Left lung (tissue), 10 donors: Measurements from ENCODE around the gene CCDC54. TPM values are rescaled to one million over a fixed set of nuclear protein-coding genes. Genes with fewer than 3 reads are reported as not detected.

Experiments
- ATAC-seq: fragments of 200-7000 bp; cut with Tn5 transposase; one replicate; pipeline ENCODE4 v1.9.1; 2020; ENCODE audit warnings: moderate library complexity
- DNase-seq, 4 donors: peaks; one replicate each; pipeline ENCODE4 v3.0.0-alpha.2; 2013 to 2020
- H3K27ac ChIP-seq, 2 donors: fragments of 200-600 bp; sonication (generic) in 1 of 2; one replicate each; pipeline versions ENCODE4 v1.5.0 to v1.8.0; 2020 to 2021
- H3K27me3 ChIP-seq, 2 donors: fragments of 200-600 bp; sonication (generic) in 1 of 2; one replicate each; pipeline versions ENCODE4 v1.5.0 to v1.8.0; 2020 to 2021
- H3K36me3 ChIP-seq, 2 donors: fragments of 200-600 bp; sonication (generic) in 1 of 2; one replicate each; pipeline versions ENCODE4 v1.5.0 to v1.8.0; 2020 to 2021
- H3K4me1 ChIP-seq, 2 donors: fragments of 200-600 bp; one replicate each; pipeline ENCODE4 v1.8.0; 2021
- H3K4me3 ChIP-seq, 2 donors: fragments of 200-600 bp; sonication (generic) in 1 of 2; one replicate each; pipeline versions ENCODE4 v1.5.0 to v1.8.0; 2020 to 2021; ENCODE audit warnings: mild to moderate bottlenecking in 1 of 2
- H3K9me3 ChIP-seq, 2 donors: fragments of 200-600 bp; sonication (generic) in 1 of 2; one replicate each; pipeline versions ENCODE4 v1.5.0 to v1.8.0; 2020 to 2021
- CTCF ChIP-seq, 2 donors: fragments of 200-600 bp; sonication (generic) in 1 of 2; IDR thresholded peaks; one replicate each; pipeline versions ENCODE4 v1.5.0 to v1.8.0; 2021; ENCODE audit warnings: antibody characterized with exemption in 2 of 2
- intact Hi-C, 2 donors: fragments of 100-400 bp; cut with DNase I; formaldehyde crosslinking; loops; one replicate each; pipeline versions ENCODE4 v1.11.2 to v1.14.2; 2022
- polyA plus RNA-seq, 6 donors: library from polyadenylated mRNA; unstranded; fragments of 120-200 nt; gene quantifications; one replicate each; pipeline ENCODE4 v1.2.1, GENCODE V29; 2013; ENCODE audit not compliant: insufficient read length in 6 of 6
- total RNA-seq, 2 donors: library from RNA; stranded (reverse); fragmentation: NEBNext Ultra II Directional; extraction: Animal tissue kit (Norgen Biotek cat#: 25700); gene quantifications; one replicate each; pipeline ENCODE4 v1.2.1, GENCODE V29; 2021
- donor health status: DM: no; HTN: yes; CAD: no.
- donor health status: DM: no; HTN: no; CAD: no.

CCDC54 gene
- total and polyA plus RNA-seq, 8 donors = 0.13 to 0.18 (median 0.15) TPM; not detected in 4

- Histone ChIP-seq H3K36me3 (no peaks in the 10 kb centered on the region), H3K27ac (no peak overlapping the region), H3K4me1 (no peaks in the 10 kb centered on the region), H3K27me3 (no peaks in the 10 kb centered on the region), H3K9me3 (peaks cover 0 to 14% of the 10 kb centered on the region in 2 donors), H3K4me3 (no peak overlapping the region)
- TF ChIP-seq CTCF (IDR thresholded peaks at IDR 0.05) = no peak
- ATAC-seq = no peak
- no peak for DNase-seq
- intact Hi-C loops = no loop called here
Observed at GRCh38 chr3:107412376-107412775, 35.1 kb downstream of the CCDC54 start.

GRCh38 chr3:107413264-107413663 is 36.0 kb downstream of the CCDC54 start:
- Histone ChIP-seq H3K4me3 (no peak overlapping the region), H3K27ac (no peak overlapping the region), H3K9me3 (peaks cover 0 to 14% of the 10 kb centered on the region in 2 donors), H3K4me1 (no peaks in the 10 kb centered on the region), H3K36me3 (no peaks in the 10 kb centered on the region), H3K27me3 (no peaks in the 10 kb centered on the region)
- TF ChIP-seq CTCF (IDR thresholded peaks at IDR 0.05) = no peak
- intact Hi-C loops = no loop called here
- DNase-seq (no peak), ATAC-seq (no peak)

- Histone ChIP-seq H3K9me3 (peaks cover 0 to 6% of the 10 kb centered on the region in 2 donors), H3K4me3 (no peak overlapping the region), H3K27ac (no peak overlapping the region), H3K27me3 (no peaks in the 10 kb centered on the region), H3K36me3 (no peaks in the 10 kb centered on the region), H3K4me1 (no peaks in the 10 kb centered on the region)
- no peak for TF ChIP-seq CTCF (IDR thresholded peaks at IDR 0.05)
- no peak for ATAC-seq
- intact Hi-C loops = no loop called here
- no peak for DNase-seq
Observed at GRCh38 chr3:107414325-107414964, 37.2 kb downstream of the CCDC54 start.

- H3K9me3 ChIP-seq = no peaks in the 10 kb centered on the region
- DNase-seq (peak in 3 of 4 donors; percentile 12 to 58 (median 34)), ATAC-seq (peak; percentile 94)
- H3K4me3 ChIP-seq = no peak overlapping the region
- peaks cover 0 to 3% of the 10 kb centered on the region in 2 donors for H3K4me1 ChIP-seq
- H3K27me3 ChIP-seq = no peaks in the 10 kb centered on the region
- intact Hi-C loops = no loop called here
- TF ChIP-seq CTCF (IDR thresholded peaks at IDR 0.05) = no peak
- H3K36me3 ChIP-seq = no peaks in the 10 kb centered on the region
- H3K27ac ChIP-seq = no peak overlapping the region
Observed at GRCh38 chr3:107416138-107416537, 38.9 kb downstream of the CCDC54 start.

GRCh38 chr3:107416886-107417285 is 39.6 kb downstream of the CCDC54 start:
- intact Hi-C loops = no loop called here
- Histone ChIP-seq H3K27me3 (no peaks in the 10 kb centered on the region), H3K36me3 (no peaks in the 10 kb centered on the region), H3K9me3 (no peaks in the 10 kb centered on the region), H3K4me1 (peaks cover 0 to 4% of the 10 kb centered on the region in 2 donors), H3K4me3 (no peak overlapping the region), H3K27ac (no peak overlapping the region)
- ATAC-seq (peak; percentile 63), DNase-seq (no peak)
- TF ChIP-seq CTCF (IDR thresholded peaks at IDR 0.05) = no peak
